ENCODE measurements around the gene COG4.

Gene COG4

GRCh38 chr16:70478169-70478568, 45.2 kb downstream of the COG4 start:
- no peak for DNase-seq

GRCh38 chr16:70476272-70477020, 46.9 kb downstream of the COG4 start:
- peak; percentile 80 for DNase-seq

- no peak for DNase-seq
Observed at GRCh38 chr16:70475054-70475871, 48.1 kb downstream of the COG4 start.

- no peak for DNase-seq
Observed at GRCh38 chr16:70474320-70475053, 48.9 kb downstream of the COG4 start.

GRCh38 chr16:70473446-70474319, 49.7 kb downstream of the COG4 start:
- DNase-seq = no peak

GRCh38 chr16:70472786-70473433, 50.4 kb downstream of the COG4 start:
- DNase-seq = no peak

- DNase-seq = no peak
Observed at GRCh38 chr16:70470927-70471341, 52.4 kb downstream of the COG4 start.

GRCh38 chr16:70470141-70470926, 53.0 kb downstream of the COG4 start:
- no peak for DNase-seq

- DNase-seq = no peak
Observed at GRCh38 chr16:70468776-70469525, 54.4 kb downstream of the COG4 start.

GRCh38 chr16:70467608-70468007, 55.7 kb downstream of the COG4 start:
- DNase-seq = no peak

GRCh38 chr16:70467113-70467512, 56.2 kb downstream of the COG4 start:
- DNase-seq = no peak

- DNase-seq = no peak
Observed at GRCh38 chr16:70466805-70467076, 56.6 kb downstream of the COG4 start.

- DNase-seq = no peak
Observed at GRCh38 chr16:70465999-70466804, 57.2 kb downstream of the COG4 start.

- no peak for DNase-seq
Observed at GRCh38 chr16:70463235-70463634, 60.1 kb downstream of the COG4 start.

GRCh38 chr16:70460737-70461261, 62.6 kb downstream of the COG4 start:
- DNase-seq = no peak

- DNase-seq = no peak
Observed at GRCh38 chr16:70457446-70458166, 65.7 kb downstream of the COG4 start.

GRCh38 chr16:70455910-70456309, 67.4 kb downstream of the COG4 start:
- DNase-seq = no peak

All from fibroblast of skin of back (primary cell).